Omental fat pad (tissue), 4 donors: Measurements from ENCODE around the gene EEA1. TPM values are rescaled to one million over a fixed set of nuclear protein-coding genes. Genes with fewer than 3 reads are reported as not detected.
A peak's percentile ranks its signal among the peaks of the same experiment; 100 is the strongest.

Experiments
- ATAC-seq: fragments of 150-250 bp; one replicate; pipeline ENCODE4 v1.9.1; 2016; ENCODE audit warnings: mild to moderate bottlenecking, moderate library complexity; ENCODE audit not compliant: low FRiP score
- DNase-seq: peaks from one replicate; pipeline ENCODE4 v3.0.0-alpha.2; 2019; ENCODE audit warnings: low spot score
- total RNA-seq, 4 donors: library from RNA; depleted of rRNA; stranded (reverse); fragments of >200 nt; gene quantifications; one replicate each; pipeline ENCODE4 v1.1.0, GENCODE V29; 2016
- TF ChIP-seq, protein P1 (sequence below), 3 donors: fragments of 450-650 bp; IDR thresholded peaks; one replicate each; pipeline ENCODE4 v1.5.1; 2016 to 2017; ENCODE audit warnings: antibody characterized with exemption in 3 of 3, mild to moderate bottlenecking in 3 of 3, moderate library complexity in 2 of 3

Gene EEA1
- total RNA-seq, 4 donors from 2014 or later: 20.6 to 40.6 (median 25.4) TPM

DNA sequence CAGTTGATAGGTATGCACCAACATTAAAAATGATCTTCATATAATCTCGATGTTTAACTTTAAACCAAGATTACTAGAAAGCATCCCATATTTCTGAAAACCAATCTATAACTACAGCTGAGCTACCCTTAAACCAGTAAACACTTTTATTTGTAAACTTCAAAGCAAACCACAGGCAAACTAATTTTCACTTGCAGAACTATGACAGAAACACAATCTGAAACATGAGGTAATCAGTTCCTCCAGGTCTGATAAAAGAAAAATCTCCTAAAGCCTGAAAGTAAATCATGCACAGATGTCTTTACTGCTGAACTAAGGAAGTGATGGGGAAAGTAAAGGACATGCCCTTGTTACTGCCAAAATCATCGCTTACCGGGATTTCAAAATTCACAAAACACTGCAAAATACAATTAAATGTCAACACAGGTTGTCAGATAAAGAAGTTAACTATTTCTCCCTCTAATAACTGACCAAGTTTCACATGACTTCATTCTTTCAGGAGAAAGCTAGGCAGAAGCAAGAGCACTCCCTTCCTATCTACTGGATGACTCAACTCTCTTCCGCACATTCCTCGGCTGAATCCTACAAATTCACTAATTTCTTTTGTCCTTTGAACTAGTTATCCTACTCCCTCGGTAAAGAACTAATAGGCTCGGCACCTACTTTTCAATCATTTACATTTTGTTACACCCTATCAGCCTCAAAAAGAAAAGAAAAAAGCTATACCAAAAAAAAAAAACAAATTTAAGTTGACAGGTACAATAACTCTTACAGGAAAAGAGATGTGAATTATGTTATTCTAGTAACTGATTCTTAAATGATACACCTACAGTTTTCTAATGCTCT is 1.4 kb downstream of the EEA1 start:
- ATAC-seq (peak; percentile 48), DNase-seq (no peak)
- TF ChIP-seq, protein P1, sequence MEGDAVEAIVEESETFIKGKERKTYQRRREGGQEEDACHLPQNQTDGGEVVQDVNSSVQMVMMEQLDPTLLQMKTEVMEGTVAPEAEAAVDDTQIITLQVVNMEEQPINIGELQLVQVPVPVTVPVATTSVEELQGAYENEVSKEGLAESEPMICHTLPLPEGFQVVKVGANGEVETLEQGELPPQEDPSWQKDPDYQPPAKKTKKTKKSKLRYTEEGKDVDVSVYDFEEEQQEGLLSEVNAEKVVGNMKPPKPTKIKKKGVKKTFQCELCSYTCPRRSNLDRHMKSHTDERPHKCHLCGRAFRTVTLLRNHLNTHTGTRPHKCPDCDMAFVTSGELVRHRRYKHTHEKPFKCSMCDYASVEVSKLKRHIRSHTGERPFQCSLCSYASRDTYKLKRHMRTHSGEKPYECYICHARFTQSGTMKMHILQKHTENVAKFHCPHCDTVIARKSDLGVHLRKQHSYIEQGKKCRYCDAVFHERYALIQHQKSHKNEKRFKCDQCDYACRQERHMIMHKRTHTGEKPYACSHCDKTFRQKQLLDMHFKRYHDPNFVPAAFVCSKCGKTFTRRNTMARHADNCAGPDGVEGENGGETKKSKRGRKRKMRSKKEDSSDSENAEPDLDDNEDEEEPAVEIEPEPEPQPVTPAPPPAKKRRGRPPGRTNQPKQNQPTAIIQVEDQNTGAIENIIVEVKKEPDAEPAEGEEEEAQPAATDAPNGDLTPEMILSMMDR (IDR thresholded peaks at IDR 0.05): no peak

DNA sequence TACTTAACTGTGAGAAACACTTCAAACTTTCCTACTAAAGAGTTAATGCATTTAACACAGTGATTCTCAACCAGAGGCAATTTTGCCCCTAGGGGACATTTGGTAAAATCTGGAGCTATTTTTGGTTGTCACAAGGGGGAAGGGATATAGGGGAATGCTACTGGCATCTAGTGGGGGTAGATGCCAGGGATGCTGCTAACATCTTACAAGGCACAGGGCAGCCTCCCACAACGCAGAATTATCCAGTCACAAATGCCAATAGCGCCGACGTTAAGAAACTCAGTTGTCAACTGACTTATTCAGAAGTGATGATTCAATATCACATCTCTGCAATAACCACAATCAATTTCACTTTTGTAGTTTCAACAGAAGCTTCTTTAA is 2.0 kb downstream of the EEA1 start:
- TF ChIP-seq, protein P1 (IDR thresholded peaks at IDR 0.05): no peak
- no peak for ATAC-seq
- no peak for DNase-seq

- ATAC-seq: no peak
- no peak for DNase-seq
- TF ChIP-seq, protein P1 (IDR thresholded peaks at IDR 0.05): no peak
Measured at GRCh38 chr12:92926549-92926948, 2.5 kb downstream of the EEA1 start.

GRCh38 chr12:92921877-92922276 is 7.2 kb downstream of the EEA1 start:
- no peak for ATAC-seq
- DNase-seq: no peak
- TF ChIP-seq, protein P1 (IDR thresholded peaks at IDR 0.05): no peak

DNA sequence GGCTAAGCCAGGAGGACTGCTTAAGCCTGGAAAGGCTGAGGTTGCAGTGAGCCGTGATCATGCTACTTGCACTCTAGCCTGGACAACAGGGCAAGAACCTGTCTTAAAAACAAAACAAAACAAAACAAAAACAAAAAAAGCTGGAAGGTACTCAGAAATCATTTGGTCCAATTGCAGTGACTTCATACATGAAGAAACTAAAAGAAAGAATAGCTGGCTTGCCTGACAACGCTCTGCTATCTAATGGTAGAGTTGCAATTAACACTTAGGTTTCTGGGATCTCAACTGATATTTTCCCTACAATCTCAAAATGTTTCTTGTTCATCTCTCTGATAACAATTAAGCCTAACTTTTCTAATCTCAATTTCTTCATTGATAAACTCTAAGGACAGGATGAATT is 13.7 kb downstream of the EEA1 start:
- TF ChIP-seq, protein P1 (IDR thresholded peaks at IDR 0.05): no peak
- no peak for DNase-seq
- no peak for ATAC-seq

DNA sequence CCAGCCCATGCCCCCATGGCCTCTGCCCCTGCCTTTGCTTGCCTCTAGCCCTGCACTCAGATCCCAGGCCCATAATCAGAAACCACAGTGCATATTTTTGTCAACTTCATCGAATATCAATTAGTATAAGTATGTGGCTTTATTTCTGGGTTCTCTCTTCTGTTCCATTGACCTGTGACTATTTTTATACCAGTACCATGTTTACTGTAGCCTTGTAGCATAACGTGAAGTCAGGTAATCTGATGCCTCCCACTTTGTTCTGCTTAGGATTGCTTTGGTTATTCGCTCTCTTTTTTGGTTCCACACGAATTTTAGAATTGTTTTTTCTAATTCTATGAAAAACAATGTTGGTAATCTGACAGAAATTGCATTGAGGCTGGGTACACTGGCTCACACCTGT is 14.9 kb downstream of the EEA1 start:
- DNase-seq: no peak
- TF ChIP-seq, protein P1 (IDR thresholded peaks at IDR 0.05): no peak
- no peak for ATAC-seq

GRCh38 chr12:92912672-92913071 is 16.4 kb downstream of the EEA1 start:
- no peak for DNase-seq
- TF ChIP-seq, protein P1 (IDR thresholded peaks at IDR 0.05): no peak
- ATAC-seq: no peak
